Activated CD8-positive, alpha-beta T cell treated with anti-CD3 and anti-CD28 coated beads for 36 hours (primary cell): ENCODE data around the gene MTR. TPM values are rescaled to one million over a fixed set of nuclear protein-coding genes. Genes with fewer than 3 reads are reported as not detected.

Source experiments
- ATAC-seq: fragments of 200-7000 bp; cut with Tn5 transposase; one replicate; pipeline ENCODE4 v1.10.0; 2021; ENCODE audit warnings: mild to moderate bottlenecking, moderate library complexity
- CTCF ChIA-PET: fragments of 350-600 bp; sonication (Branson Sonifier 250); formaldehyde crosslinking; loops from one replicate; lab custom pipeline; 2021; ENCODE audit warnings: antibody characterized with exemption; lab: Charles Lee
- POLR2A ChIA-PET: fragments of 350-600 bp; sonication (Branson Sonifier 250); formaldehyde crosslinking; loops from one replicate; lab custom pipeline; 2021; ENCODE audit warnings: antibody characterized with exemption; lab: Charles Lee
- DNase-seq: peaks from one replicate; pipeline ENCODE4 v3.0.0-alpha.2; 2020
- H3K27ac Mint-ChIP-seq: one replicate; pipeline ENCODE4 v1.8.0; 2021; ENCODE audit warnings: mild to moderate bottlenecking, mixed read lengths
- H3K27me3 Mint-ChIP-seq: one replicate; pipeline ENCODE4 v1.8.0; 2021; ENCODE audit warnings: mixed read lengths
- H3K36me3 Mint-ChIP-seq: one replicate; pipeline ENCODE4 v1.8.0; 2021; ENCODE audit warnings: low read depth, mixed read lengths
- H3K4me1 Mint-ChIP-seq: one replicate; pipeline ENCODE4 v1.8.0; 2021; ENCODE audit warnings: low read depth, mixed read lengths
- H3K4me3 Mint-ChIP-seq: one replicate; pipeline ENCODE4 v1.8.0; 2021; ENCODE audit warnings: mild to moderate bottlenecking, moderate library complexity, mixed read lengths
- H3K9me3 Mint-ChIP-seq: one replicate; pipeline ENCODE4 v1.8.0; 2021; ENCODE audit warnings: mixed read lengths
- CTCF ChIP-seq: fragments of 200-600 bp; IDR thresholded peaks from one replicate; pipeline ENCODE4 v1.8.0; 2022; ENCODE audit warnings: antibody characterized with exemption, mild to moderate bottlenecking
- intact Hi-C: fragments of 100-400 bp; cut with micrococcal nuclease; formaldehyde crosslinking; loops from one replicate; pipeline ENCODE4 v1.10.0; 2022
- total RNA-seq, 2 experiments: library from RNA; stranded (reverse); gene quantifications; one replicate each; pipeline ENCODE4 v1.2.3, GENCODE V29; 2021

The MTR gene
- total RNA-seq, 2 experiments from 2014 or later = 72.4 to 72.7 TPM

- H3K27ac Mint-ChIP-seq = no peak overlapping the region
- H3K27me3 Mint-ChIP-seq = peaks cover 8% of the 10 kb centered on the region
- DNase-seq (no peak), ATAC-seq (no peak)
- H3K36me3 Mint-ChIP-seq = no peaks in the 10 kb centered on the region
- no peak overlapping the region for H3K4me3 Mint-ChIP-seq
- no peaks in the 10 kb centered on the region for H3K4me1 Mint-ChIP-seq
- TF ChIP-seq CTCF = no peak
- ChIA-PET POLR2A (no interaction called here), CTCF (no interaction called here)
- H3K9me3 Mint-ChIP-seq = no peaks in the 10 kb centered on the region
- intact Hi-C loops = no loop called here
Observed at GRCh38 chr1:236948996-236949395, 153.9 kb downstream of the MTR start.

- Mint-ChIP-seq H3K27me3 (peaks cover 8% of the 10 kb centered on the region), H3K27ac (no peak overlapping the region), H3K36me3 (no peaks in the 10 kb centered on the region), H3K9me3 (no peaks in the 10 kb centered on the region), H3K4me1 (no peaks in the 10 kb centered on the region), H3K4me3 (no peak overlapping the region)
- no peak for DNase-seq
- no peak for TF ChIP-seq CTCF
- ATAC-seq = no peak
- POLR2A ChIA-PET = no interaction called here
- intact Hi-C loops = no loop called here
- CTCF ChIA-PET = no interaction called here
Observed at GRCh38 chr1:236950365-236950764, 155.3 kb downstream of the MTR start.

GRCh38 chr1:236951672-236952071, 156.6 kb downstream of the MTR start:
- no peak overlapping the region for H3K4me3 Mint-ChIP-seq
- intact Hi-C loops = no loop called here
- no peak overlapping the region for H3K27ac Mint-ChIP-seq
- no peak for DNase-seq
- no peak for ATAC-seq
- no peak for TF ChIP-seq CTCF
- H3K36me3 Mint-ChIP-seq = no peaks in the 10 kb centered on the region
- ChIA-PET CTCF (no interaction called here), POLR2A (no interaction called here)
- peaks cover 9% of the 10 kb centered on the region for H3K27me3 Mint-ChIP-seq
- H3K9me3 Mint-ChIP-seq = no peaks in the 10 kb centered on the region
- H3K4me1 Mint-ChIP-seq = no peaks in the 10 kb centered on the region

GRCh38 chr1:236952246-236953003, 157.3 kb downstream of the MTR start:
- DNase-seq (no peak), ATAC-seq (no peak)
- POLR2A ChIA-PET = no interaction called here
- no peak for TF ChIP-seq CTCF
- H3K9me3 Mint-ChIP-seq = no peaks in the 10 kb centered on the region
- H3K36me3 Mint-ChIP-seq = no peaks in the 10 kb centered on the region
- peaks cover 12% of the 10 kb centered on the region for H3K27me3 Mint-ChIP-seq
- no peak overlapping the region for H3K27ac Mint-ChIP-seq
- H3K4me3 Mint-ChIP-seq = no peak overlapping the region
- intact Hi-C loops = no loop called here
- CTCF ChIA-PET = no interaction called here
- H3K4me1 Mint-ChIP-seq = no peaks in the 10 kb centered on the region

GRCh38 chr1:236953151-236953700, 158.1 kb downstream of the MTR start:
- ChIA-PET CTCF (no interaction called here), POLR2A (no interaction called here)
- H3K27ac Mint-ChIP-seq = no peak overlapping the region
- peaks cover 12% of the 10 kb centered on the region for H3K27me3 Mint-ChIP-seq
- no peaks in the 10 kb centered on the region for H3K4me1 Mint-ChIP-seq
- H3K36me3 Mint-ChIP-seq = no peaks in the 10 kb centered on the region
- intact Hi-C loops = no loop called here
- DNase-seq (no peak), ATAC-seq (no peak)
- H3K9me3 Mint-ChIP-seq = no peaks in the 10 kb centered on the region
- no peak overlapping the region for H3K4me3 Mint-ChIP-seq
- no peak for TF ChIP-seq CTCF
